Measurements from ENCODE around the gene USP44.
A peak's percentile ranks its signal among the peaks of the same experiment; 100 is the strongest.
"Not testable (repeated sequence)": the region's sequence is repeated elsewhere in the genome, so short reads cannot be mapped to it uniquely, and the experiment has no call there.

The USP44 gene

DNA sequence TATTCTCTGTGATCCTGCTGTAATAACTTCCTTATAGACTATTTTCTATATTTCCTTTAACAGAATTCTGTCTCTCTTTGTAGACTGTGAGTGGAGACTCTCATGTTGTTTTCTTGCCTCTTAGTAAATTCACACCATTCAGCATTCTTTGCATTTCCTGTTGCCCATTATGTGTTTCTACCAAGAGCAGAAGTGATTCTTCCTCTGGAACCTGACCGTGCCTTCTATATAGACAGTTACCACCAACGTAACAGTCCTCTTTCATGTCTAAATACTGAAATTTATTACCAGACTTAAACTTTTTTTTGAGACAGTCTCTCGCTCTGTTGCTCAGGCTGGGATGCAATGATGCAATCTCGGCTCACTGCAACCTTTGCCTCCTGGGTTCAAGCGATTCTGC, 46.2 kb downstream of the USP44 start:
- no peak for DNase-seq

DNA sequence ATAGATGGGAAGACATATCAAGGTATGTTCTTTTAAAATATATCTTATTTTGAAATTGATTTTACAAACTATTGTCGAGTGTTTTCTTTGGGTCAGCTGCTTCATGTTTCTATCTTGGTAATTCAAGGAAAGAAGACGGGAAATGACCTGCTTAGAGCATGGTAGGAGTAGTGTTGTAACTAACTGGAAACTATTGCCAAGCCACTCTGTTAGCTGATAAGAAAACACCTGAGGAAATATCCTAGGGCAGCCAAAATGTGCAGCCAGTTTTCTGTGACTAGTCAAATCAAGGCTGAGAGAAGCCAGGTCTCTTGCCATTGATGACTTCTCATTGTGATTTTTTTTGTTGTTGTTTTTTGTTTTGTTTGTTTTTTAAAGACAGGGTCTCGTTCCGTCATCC, 47.1 kb downstream of the USP44 start:
- no peak for DNase-seq

DNA sequence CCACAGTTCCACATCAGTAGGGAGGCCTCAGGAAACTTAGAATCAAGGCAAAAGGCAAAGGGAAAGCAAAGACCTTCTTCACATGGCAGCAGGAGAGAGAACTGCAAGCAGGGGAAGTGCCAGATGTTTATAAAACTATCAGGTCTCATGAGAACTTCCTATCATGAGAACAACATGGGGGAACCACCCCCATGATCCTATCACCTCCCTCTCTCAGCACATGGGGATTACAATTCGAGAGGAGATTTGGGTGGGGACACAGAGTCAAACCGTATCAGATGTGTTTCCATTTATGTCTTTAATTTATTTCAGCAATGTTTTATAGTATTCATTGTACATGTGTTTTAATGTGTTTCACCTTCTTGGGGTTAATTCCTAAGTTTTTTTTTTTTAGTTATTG, 51.5 kb downstream of the USP44 start:
- no peak for DNase-seq

DNA sequence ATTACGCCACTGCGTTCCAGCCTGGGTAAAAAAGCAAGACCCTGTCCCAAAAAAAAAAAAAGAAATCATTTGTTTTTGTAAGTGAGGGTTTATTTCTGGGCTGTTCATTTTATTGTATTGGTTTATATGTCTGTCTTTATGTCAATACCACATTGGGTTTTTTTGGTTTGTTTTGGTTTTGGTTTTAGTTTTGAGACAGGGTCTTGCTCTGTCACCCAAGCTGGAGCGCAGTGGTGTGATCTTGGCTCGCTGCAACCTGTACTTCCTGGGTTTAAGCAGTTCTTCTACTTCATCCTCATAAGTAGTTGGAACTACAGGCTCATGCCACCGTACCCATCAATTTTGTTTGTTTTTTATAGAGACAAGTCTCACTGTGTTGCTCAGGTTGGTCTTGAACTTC, 52.3 kb downstream of the USP44 start:
- DNase-seq = no peak

DNA sequence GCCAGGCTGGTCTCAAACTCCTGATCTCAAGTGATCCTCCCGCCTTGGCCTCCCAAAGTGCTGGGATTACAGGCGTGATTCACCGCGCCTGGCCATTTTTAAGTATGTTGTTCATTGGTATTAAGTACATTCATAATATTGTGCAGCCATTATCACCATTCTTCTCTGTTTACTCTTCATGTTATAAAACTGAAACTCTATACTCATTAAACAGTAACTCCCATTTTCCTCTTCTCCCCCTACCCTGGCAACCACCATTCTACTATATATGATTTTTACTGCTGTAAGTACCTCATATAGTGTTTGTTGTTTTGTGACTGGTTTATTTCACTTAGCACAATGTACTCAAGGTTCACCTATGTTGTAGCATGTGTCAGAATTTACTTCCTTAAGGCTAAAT, 54.2 kb downstream of the USP44 start:
- DNase-seq = no peak

DNA sequence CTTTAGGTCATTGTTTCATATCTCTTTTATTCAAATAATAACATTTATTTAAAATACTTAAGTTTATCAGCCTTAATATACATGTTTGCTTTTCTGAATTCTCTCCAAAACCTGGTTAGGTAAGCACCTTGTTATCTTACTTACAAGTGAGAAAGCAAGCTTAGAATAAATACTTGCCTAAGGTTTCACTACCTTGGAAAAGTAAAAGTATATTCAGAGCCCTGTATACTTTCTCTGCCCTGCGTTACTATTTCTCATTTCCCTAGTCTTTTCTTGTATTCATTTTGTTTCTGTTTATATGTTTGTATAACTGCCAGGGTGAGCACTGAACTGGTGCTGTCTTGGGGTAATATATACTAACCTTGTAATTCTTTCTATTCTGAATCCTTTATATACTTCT, 55.8 kb downstream of the USP44 start:
- no peak for DNase-seq

DNA sequence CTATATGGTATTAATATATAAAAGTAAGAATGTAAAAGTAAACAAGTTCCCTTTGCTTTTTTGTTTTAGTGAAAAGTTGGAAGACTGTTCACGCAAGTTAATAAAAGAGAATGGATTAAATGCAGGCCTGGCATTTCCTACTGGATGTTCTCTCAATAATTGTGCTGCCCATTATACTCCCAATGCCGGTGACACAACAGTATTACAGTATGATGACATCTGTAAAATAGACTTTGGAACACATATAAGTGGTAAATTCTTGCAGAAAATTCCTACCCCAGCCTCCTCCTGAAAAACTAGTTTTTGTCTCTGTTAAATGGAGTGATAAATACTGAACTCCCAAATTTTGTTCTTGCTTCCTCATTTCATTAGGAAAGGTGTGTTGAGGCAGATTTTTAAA, 56.4 kb downstream of the USP44 start:
- no peak for DNase-seq

DNA sequence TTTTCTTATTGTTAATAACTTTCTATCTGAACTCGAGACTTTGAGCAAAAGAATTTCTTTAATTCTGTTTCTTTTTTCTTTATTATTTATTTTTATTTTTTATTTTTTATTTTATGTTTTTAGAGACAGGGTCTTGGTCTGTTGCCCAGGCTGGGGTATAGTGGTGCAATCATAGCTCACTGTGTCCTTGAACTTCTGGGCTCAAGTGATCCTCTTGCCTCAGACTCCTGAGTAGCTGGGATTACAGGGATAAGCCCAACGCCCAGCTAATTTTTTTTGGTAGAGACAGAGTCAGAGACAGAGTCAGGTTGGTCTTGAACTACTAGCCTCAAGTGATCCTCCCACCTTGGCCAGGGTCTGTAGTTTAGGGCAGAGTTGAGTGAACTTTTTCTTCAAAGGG, 58.8 kb downstream of the USP44 start:
- DNase-seq = no peak

DNA sequence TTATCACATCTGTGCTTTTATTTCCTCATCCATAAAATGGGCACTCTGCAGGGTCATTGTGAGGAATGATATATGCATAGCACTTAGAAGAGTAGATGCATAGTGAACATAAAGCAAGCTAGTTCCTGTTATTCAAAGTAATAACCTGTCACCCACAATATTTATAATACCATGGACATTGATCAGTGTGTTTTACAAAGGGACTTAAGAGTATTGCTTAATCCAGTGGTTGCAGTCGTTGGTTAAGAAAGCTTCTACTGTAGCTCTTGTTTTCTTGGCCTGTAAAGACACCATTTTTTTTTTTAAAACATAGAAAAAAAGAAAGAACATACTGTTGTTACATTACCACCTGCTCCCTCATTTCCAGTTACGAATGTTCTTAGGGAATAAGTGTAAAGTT, 64.3 kb downstream of the USP44 start:
- no peak for DNase-seq

DNA sequence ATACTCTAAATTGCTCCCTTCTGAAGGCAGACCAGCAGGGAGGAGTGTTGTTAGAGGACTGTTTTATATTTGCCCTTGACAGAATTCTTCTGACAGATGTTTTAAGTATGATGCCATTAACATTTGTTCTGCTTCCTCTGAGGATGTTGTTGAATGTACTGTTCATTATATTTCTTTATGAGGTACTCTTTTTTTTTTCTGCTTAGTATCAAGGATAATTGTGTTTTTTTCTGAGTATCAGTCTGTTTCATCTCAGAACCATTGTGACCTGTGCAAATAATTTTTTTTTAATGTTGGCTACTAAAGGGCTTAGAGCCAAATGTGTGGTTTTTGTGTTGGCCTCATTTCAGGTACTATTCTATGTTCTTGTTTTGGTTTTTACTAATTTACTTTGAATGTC, 66.8 kb downstream of the USP44 start:
- DNase-seq = no peak

DNA sequence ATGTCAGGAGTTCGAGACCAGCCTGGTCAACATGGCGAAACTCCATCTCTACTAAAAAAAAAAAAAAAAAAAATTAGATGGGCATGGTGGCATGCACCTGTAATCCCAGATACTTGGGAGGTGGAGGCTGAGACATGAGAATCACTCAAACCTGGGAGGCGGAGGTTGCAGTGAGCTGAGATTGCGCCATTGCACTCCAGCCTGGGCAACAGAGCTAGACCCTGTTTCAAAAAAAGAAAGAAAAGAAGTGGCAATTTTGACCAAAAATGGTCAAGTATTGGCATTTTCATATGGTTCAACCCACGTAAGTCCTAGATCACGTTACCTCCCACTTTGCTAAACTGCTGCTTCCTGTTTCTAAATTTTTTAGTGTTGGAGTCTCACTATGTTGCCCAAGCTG, 68.7 kb downstream of the USP44 start:
- not testable (repeated sequence) for DNase-seq

DNA sequence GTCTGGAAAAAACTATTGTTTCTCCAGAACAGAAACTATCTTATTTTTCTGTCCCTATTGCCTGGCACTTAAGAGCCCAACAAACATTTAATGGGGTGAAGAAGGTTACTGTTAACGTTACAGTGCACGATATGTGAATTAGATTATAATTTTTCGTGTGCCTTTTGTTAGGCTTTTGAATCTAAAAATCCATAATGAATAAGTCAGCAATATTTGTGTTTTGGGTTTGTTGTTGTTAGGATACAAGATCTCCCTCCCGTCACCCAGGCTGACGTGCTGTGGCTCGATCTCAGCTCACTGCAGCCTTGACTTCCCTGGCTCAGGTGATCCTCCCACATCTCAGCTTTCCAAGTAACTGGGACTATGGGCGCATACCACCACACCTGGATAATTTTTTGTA, 69.4 kb downstream of the USP44 start:
- DNase-seq = no peak

DNA sequence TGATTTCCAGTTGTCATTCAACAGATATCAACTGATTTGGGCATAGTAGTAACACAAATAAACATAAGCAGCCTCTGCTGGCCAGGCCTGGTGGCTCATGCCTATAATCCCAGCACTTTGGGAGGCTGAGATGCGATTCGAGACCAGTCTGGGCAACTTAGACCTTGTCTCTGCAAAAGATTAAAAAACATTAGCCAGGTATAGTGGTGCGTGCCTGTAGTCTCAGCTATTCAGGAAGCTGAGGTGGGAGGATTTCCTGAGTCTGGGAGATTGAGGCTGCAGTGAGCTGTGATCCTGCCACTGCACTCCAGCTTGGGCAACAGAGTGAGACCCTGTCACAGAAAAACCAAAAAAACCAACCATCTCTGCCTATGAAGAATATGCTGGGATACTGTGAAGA, 70.2 kb downstream of the USP44 start:
- no peak for DNase-seq

DNA sequence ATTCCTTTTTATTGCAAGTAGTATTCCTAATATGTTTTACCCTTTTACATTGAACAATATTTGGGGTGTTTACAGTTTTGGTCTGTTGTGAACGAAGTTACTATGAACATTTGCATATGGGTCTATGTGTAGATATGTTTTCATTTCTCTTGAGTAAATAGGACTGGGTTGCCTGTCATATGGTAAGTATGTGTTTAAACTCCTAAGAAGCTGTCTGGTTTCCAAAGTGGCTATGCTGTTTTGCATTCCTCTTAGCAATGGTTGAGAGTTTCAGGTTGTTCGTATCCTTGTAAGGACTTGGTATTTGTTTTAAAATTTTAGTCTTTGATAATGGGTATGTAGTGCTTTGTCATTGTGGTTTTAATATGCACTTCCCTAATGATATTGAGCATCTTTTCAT, 71.0 kb downstream of the USP44 start:
- DNase-seq = no peak

DNA sequence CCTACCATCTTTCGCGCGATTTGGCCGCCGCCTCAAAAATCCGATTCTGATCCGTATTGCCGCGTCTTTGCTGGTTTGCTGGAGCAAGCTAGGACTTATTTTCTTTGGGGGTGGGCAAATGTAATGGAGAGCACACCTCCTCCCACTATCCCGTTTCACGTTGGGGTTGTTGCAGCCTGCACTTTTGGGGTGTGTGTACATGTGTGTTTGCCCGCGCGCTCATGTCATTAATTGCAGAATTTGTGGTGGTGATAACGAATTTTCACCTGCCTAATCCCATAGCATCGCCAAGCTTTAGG, 76.7 kb downstream of the USP44 start:
- no peak for DNase-seq

DNA sequence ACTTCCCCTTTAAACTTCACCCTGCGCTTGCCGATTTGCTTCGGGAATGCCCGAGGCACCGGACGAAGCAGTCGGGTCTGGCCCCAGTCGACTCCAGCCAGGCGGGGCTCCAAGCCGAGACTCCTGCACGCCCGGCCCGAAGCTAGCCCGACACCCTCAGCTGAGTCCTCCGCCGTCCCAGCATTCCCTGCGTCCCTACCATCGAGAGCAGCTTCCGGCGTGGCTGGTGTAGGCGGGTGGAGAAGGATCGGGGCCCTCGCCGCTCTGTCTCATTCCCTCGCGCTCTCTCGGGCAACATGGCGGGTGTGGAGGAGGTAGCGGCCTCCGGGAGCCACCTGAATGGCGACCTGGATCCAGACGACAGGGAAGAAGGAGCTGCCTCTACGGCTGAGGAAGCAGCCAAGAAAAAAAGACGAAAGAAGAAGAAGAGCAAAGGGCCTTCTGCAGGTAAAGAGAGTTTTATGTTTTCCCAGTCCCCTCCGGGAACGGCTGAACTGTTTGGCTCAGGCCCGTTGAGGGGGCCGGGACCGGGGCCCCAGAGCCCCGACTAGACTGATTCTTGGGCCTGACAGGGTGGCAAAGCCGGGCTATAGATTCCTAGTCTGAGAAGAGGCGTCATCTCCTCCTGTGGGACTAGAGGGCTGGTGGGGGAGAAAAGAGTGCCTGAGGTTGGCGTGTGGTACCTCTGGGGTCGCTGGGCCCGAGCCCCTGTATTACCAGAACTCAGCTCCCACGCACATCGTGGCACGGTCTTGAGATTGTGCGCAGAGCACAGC, 77.2 kb downstream of the USP44 start, which contains the start of gene METAP2:
Gene METAP2 (plus strand): TSS at position 269 of the 776 bp plus-strand sequence. CDS start 28 bp downstream, at position 297.
- peak; percentile 75 to 84 (median 82) for DNase-seq

DNA sequence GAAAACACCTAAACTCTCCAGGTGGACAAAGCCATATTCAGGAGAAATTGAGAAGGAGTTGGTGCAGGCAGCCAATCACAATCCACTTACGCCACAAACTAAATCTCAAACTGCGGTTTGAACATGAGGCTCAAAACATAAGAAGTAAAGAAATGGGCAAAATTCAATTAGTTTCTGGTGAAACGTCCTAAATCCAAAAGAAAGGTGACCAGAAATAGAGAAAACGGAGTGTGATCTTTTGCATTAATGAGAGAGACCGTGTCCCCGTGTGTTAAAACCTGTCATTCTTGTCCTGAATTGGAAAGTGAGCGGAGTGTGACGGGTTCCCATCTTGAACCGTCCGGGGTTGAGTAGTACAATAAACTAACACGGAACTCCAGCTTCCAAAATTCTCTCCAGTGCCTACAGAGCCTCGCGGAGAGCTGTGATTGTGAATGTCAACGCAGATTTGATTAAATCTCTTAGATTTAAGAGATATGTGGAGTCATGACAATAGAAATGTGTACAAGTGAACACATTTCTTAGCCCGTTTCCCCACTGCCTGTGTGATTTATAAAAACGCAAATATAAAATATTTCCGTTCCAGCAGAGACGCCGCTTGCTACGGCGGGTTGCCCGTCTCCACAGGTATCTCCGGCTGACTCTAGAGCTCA, 77.9 kb downstream of the USP44 start:
- no peak for DNase-seq

DNA sequence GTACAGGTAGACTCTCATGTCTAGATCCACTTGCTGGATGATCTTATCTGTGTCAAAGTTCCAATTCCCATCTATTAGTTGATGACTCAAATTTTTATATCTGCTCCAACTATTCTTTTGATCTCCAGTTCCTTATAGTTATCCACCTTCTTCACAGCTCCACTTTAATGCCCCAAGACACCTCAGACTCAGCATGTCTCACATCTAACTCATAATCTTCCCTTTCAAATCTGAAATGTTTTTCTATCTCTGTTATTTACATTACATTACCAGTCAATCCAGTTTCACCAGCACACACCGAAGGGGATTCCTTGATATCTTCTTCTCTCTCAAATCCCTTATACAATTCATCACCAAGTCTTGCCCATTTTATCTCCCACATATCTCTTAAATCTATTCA, 81.0 kb downstream of the USP44 start:
- no peak for DNase-seq
